HG03460 (cell line): Measurements from ENCODE around the gene PI4KB.
A peak's percentile ranks its signal among the peaks of the same experiment; 100 is the strongest.

Experiments used
- ATAC-seq: cut with Tn5 transposase; IDR thresholded peaks from one replicate; pipeline ENCODE4 v1.9.1; 2021; ENCODE audit not compliant: unreplicated experiment

PI4KB gene

GRCh38 chr1:151346769-151347522 lies 19.7 kb upstream of the PI4KB start, which contains the start of gene RFX5:
Gene RFX5 (minus strand): TSS chr1:151347252. CDS start chr1:151346320, 932 bp downstream.
- ATAC-seq, result peak; percentile 98

GRCh38 chr1:151346082-151346768 lies 19.0 kb upstream of the PI4KB start:
- no peak for ATAC-seq

- no peak for ATAC-seq
Measured at GRCh38 chr1:151344291-151344690, 17.1 kb upstream of the PI4KB start.

- no peak for ATAC-seq
Measured at GRCh38 chr1:151343587-151343986, 16.4 kb upstream of the PI4KB start.

GRCh38 chr1:151342569-151342968 lies 15.4 kb upstream of the PI4KB start:
- ATAC-seq, result no peak

GRCh38 chr1:151342021-151342420 lies 14.8 kb upstream of the PI4KB start:
- no peak for ATAC-seq

GRCh38 chr1:151340870-151341754 lies 13.9 kb upstream of the PI4KB start:
- no peak for ATAC-seq

GRCh38 chr1:151336556-151336955 lies 9.3 kb upstream of the PI4KB start:
- ATAC-seq, result no peak

- no peak for ATAC-seq
Measured at GRCh38 chr1:151334822-151335221, 7.6 kb upstream of the PI4KB start.

- peak; percentile 18 for ATAC-seq
Measured at GRCh38 chr1:151327903-151328674, 873 bp upstream of the PI4KB start.

GRCh38 chr1:151326619-151327222 lies 495 bp downstream of the PI4KB start:
- ATAC-seq, result peak; percentile 61

- no peak for ATAC-seq
Measured at GRCh38 chr1:151325646-151326429, 1.4 kb downstream of the PI4KB start.

- no peak for ATAC-seq
Measured at GRCh38 chr1:151325231-151325630, 2.0 kb downstream of the PI4KB start.

- no peak for ATAC-seq
Measured at GRCh38 chr1:151324390-151324930, 2.8 kb downstream of the PI4KB start.

GRCh38 chr1:151318975-151319374 lies 8.2 kb downstream of the PI4KB start:
- no peak for ATAC-seq

- no peak for ATAC-seq
Measured at GRCh38 chr1:151315565-151316235, 11.5 kb downstream of the PI4KB start.

GRCh38 chr1:151314137-151314875 lies 12.9 kb downstream of the PI4KB start:
- no peak for ATAC-seq

- no peak for ATAC-seq
Measured at GRCh38 chr1:151313501-151313900, 13.7 kb downstream of the PI4KB start.
